ENCODE results near the gene DPH6. TPM values are rescaled to one million over a fixed set of nuclear protein-coding genes. Genes with fewer than 3 reads are reported as not detected.
"Not testable (repeated sequence)": the region's sequence is repeated elsewhere in the genome, so short reads cannot be mapped to it uniquely, and the experiment has no call there.

Gene DPH6
- total and polyA plus RNA-seq, 3 experiments from 2014 or later: 9.6 to 17.0 (median 11.4) TPM

DNA sequence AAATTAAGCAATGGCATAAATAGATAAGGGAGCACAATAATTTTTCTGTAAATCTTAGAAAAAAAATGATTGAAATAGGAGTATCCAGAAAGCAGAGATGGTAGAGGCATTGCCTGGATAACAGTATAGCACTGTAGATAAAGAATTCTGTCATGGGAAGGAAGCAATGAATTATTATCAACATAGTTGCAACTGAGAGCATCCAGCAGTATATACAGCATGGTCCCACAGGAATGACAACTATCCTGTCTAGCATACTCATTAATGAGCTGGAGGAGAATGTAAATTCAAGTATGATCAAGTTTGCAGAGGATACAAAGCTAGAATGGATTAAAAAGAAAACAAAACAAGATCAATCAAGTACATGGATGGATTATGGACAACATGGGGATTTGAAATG lies 90.8 kb downstream of the DPH6 start:
- POLR2A ChIA-PET: no interaction called here
- DNase-seq: no peak
- no peaks in the 10 kb centered on the region for H3K27me3 ChIP-seq (ENCODE audit: insufficient read depth, low read length, poor library complexity, severe bottlenecking)
- no peak overlapping the region for H3K27ac ChIP-seq (ENCODE audit: low read depth, low read length)
- H3K36me3 Mint-ChIP-seq: peaks cover 2 to 16% (median 6%) of the 10 kb centered on the region in 3 donors
- H3K9me3 ChIP-seq (ENCODE audit: low read length): no peaks in the 10 kb centered on the region
- no peak overlapping the region for H3K4me3 Mint-ChIP-seq
- H3K36me3 ChIP-seq (ENCODE audit: insufficient read depth, low read length): no peaks in the 10 kb centered on the region
- H3K27ac Mint-ChIP-seq: no peak overlapping the region
- no peak overlapping the region for H3K4me3 ChIP-seq (ENCODE audit: low read length)
- no peaks in the 10 kb centered on the region for H3K4me1 Mint-ChIP-seq
- CTCF ChIA-PET: no interaction called here
- H3K9me3 Mint-ChIP-seq: no peaks in the 10 kb centered on the region
- H3K4me1 ChIP-seq (ENCODE audit: insufficient read depth, low read length): no peaks in the 10 kb centered on the region
- no peaks in the 10 kb centered on the region for H3K27me3 Mint-ChIP-seq

DNA sequence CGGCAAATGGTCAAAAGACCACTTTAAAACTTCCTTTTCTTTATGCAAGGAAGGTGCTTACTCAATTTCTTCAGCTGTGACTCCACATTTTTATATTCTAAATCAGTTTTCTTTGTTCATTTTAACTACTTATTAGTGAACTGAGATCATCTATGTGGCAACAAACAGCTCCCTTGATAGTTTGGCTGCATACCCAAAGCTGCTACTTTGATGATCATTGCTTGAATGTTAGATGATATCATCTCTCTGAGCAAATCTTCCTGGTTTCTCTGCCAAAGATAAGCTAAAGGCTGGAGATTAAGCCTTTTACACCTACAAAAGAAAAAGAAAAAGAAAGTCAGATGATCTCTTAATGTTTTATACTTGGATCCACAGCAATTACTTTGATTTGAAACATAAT lies 95.5 kb downstream of the DPH6 start:
- ChIA-PET POLR2A (no interaction called here), CTCF (no interaction called here)
- no peaks in the 10 kb centered on the region for H3K9me3 Mint-ChIP-seq
- Histone ChIP-seq H3K4me3 (ENCODE audit: low read length) (no peak overlapping the region), H3K27me3 (ENCODE audit: insufficient read depth, low read length, poor library complexity, severe bottlenecking) (no peaks in the 10 kb centered on the region), H3K4me1 (ENCODE audit: insufficient read depth, low read length) (no peaks in the 10 kb centered on the region), H3K36me3 (ENCODE audit: insufficient read depth, low read length) (no peaks in the 10 kb centered on the region), H3K27ac (ENCODE audit: low read depth, low read length) (no peak overlapping the region), H3K9me3 (ENCODE audit: low read length) (no peaks in the 10 kb centered on the region)
- no peaks in the 10 kb centered on the region for H3K27me3 Mint-ChIP-seq
- DNase-seq: no peak
- H3K36me3 Mint-ChIP-seq: peaks cover 6 to 26% (median 20%) of the 10 kb centered on the region in 3 donors
- H3K27ac Mint-ChIP-seq: no peak overlapping the region
- H3K4me3 Mint-ChIP-seq: no peak overlapping the region
- no peaks in the 10 kb centered on the region for H3K4me1 Mint-ChIP-seq

DNA sequence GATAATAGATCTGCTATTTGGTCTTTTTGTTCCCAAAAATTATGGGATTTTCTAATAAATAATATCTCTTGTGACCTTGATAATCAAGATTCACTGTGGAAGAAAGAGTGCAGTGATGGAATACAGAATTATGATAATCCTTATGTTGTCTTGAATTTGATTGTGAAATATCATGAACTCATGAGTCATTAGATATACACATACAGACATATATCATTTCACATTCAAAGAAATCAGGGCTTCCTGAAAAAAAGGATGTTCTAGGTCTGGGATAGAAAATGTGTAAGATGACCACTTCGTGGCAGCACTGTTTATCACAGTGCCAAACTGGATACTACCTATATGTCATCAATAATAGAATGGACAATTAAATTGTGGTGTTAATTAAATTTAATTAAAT lies 97.7 kb downstream of the DPH6 start:
- Histone ChIP-seq H3K9me3 (ENCODE audit: low read length) (no peaks in the 10 kb centered on the region), H3K4me1 (ENCODE audit: insufficient read depth, low read length) (no peaks in the 10 kb centered on the region), H3K4me3 (ENCODE audit: low read length) (no peak overlapping the region), H3K36me3 (ENCODE audit: insufficient read depth, low read length) (no peaks in the 10 kb centered on the region), H3K27ac (ENCODE audit: low read depth, low read length) (no peak overlapping the region), H3K27me3 (ENCODE audit: insufficient read depth, low read length, poor library complexity, severe bottlenecking) (no peaks in the 10 kb centered on the region)
- DNase-seq: no peak
- CTCF ChIA-PET: interaction anchor here (1.6 kb wide), 1 partner anchor 14 kb away, joined by 3 read pairs; no protein-coding TSS in a partner anchor
- Mint-ChIP-seq H3K4me1 (no peaks in the 10 kb centered on the region), H3K27ac (no peak overlapping the region), H3K4me3 (no peak overlapping the region), H3K27me3 (no peaks in the 10 kb centered on the region), H3K36me3 (peaks cover 6 to 23% (median 20%) of the 10 kb centered on the region in 3 donors), H3K9me3 (no peaks in the 10 kb centered on the region)
- POLR2A ChIA-PET: no interaction called here

DNA sequence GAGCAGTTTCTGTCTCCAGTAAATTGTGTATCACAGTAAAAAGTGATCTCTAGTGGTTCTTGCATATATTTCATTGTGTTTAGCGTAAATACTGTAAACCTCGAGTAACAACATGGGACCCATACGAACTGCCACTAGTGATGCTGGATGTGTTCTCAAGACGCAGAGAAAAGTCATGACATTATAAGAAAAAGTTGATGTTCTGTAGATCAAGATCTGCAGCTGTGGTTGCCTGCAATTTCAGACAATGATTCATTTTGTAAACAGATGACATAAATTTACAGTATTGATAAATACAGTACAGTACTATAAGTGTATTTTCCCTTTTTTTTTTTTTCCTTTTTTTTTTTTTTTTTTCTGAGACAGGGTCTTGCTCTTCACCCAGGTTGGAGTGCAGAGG lies 100.1 kb downstream of the DPH6 start:
- Histone ChIP-seq H3K9me3 (ENCODE audit: low read length) (no peaks in the 10 kb centered on the region), H3K27ac (ENCODE audit: low read depth, low read length) (no peak overlapping the region), H3K4me1 (ENCODE audit: insufficient read depth, low read length) (no peaks in the 10 kb centered on the region), H3K4me3 (ENCODE audit: low read length) (no peak overlapping the region), H3K36me3 (ENCODE audit: insufficient read depth, low read length) (no peaks in the 10 kb centered on the region), H3K27me3 (ENCODE audit: insufficient read depth, low read length, poor library complexity, severe bottlenecking) (no peaks in the 10 kb centered on the region)
- Mint-ChIP-seq H3K4me3 (no peak overlapping the region), H3K4me1 (no peaks in the 10 kb centered on the region), H3K27me3 (no peaks in the 10 kb centered on the region), H3K27ac (no peak overlapping the region), H3K9me3 (peaks cover 0 to 2% (median 0%) of the 10 kb centered on the region in 5 donors), H3K36me3 (peaks cover 6 to 27% (median 21%) of the 10 kb centered on the region in 3 donors)
- ChIA-PET CTCF (no interaction called here), POLR2A (no interaction called here)
- no peak for DNase-seq

DNA sequence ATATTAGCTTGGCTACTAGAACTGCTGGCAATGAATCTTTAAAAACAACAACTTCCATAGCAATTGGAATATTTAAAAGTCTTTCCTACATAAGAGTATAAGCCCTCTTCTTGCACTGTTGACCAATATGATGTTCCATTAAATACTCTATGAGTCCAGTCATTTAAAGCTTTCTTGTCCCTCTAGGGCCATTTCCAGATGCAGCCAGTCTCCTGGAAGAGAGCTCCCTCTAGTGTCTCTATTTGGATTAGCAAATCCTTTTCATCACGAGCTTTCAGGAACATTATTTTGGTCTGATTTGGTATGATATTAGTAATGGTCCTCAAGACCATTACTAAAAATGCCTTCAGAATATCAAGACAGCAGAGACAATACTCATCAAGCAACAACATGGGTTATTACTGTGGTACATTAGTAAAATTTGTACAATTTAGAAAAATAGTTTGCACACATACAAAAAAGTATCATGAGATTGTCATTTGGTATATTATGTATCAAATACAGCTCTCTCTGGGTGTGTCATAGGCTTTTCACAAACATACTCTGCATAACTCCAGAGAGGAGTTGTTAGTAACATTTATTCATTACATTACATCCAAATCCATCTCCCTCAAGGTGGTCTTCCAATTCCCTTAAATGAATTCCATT lies 101.3 kb downstream of the DPH6 start:
- H3K27ac ChIP-seq (ENCODE audit: low read depth, low read length): no peak overlapping the region
- DNase-seq: no peak
- H3K4me1 ChIP-seq (ENCODE audit: insufficient read depth, low read length): no peaks in the 10 kb centered on the region
- H3K27me3 Mint-ChIP-seq: no peaks in the 10 kb centered on the region
- ChIA-PET POLR2A (no interaction called here), CTCF (interaction anchor here (0.5 to 1.9 kb wide), 4 partner anchors 10 to 475 kb away, joined by 3 to 10 read pairs (median 4); partner anchors contain the start of gene AQR)
- H3K36me3 Mint-ChIP-seq: peaks cover 6 to 32% (median 20%) of the 10 kb centered on the region in 3 donors
- no peaks in the 10 kb centered on the region for H3K4me1 Mint-ChIP-seq
- H3K4me3 Mint-ChIP-seq: no peak overlapping the region
- H3K9me3 Mint-ChIP-seq: peaks cover 0 to 4% (median 2%) of the 10 kb centered on the region in 5 donors
- no peaks in the 10 kb centered on the region for H3K27me3 ChIP-seq (ENCODE audit: insufficient read depth, low read length, poor library complexity, severe bottlenecking)
- no peak overlapping the region for H3K4me3 ChIP-seq (ENCODE audit: low read length)
- H3K36me3 ChIP-seq (ENCODE audit: insufficient read depth, low read length): no peaks in the 10 kb centered on the region
- H3K27ac Mint-ChIP-seq: peak overlapping the region in 1 of 8 donors; percentile 20
- H3K9me3 ChIP-seq (ENCODE audit: low read length): no peaks in the 10 kb centered on the region

DNA sequence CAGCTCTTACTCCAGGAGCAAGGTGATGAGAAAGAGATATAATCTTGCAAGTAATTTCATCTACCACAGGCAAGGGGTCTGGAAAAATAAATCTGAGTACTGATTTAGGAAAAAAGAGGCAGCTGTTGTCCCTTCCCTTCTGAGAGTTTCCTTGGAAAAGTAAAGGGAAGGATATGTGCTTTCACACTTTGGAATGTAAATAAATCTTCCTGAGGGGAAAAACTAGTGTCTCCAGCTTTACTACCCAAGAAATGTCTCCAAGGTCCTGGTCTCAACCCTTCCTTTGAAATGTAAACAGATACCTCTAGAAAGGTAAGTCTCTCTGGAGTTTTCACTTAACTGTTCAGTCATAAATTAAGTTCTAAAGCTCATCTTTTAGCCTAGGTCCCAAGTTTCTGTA lies 102.6 kb downstream of the DPH6 start:
- no peak for DNase-seq
- ChIA-PET POLR2A (no interaction called here), CTCF (interaction anchor here (1.4 to 1.9 kb wide), 2 partner anchors 9 to 364 kb away, joined by 4 to 10 read pairs; no protein-coding TSS in a partner anchor)
- Histone ChIP-seq H3K9me3 (ENCODE audit: low read length) (no peaks in the 10 kb centered on the region), H3K36me3 (ENCODE audit: insufficient read depth, low read length) (no peaks in the 10 kb centered on the region), H3K4me3 (ENCODE audit: low read length) (no peak overlapping the region), H3K4me1 (ENCODE audit: insufficient read depth, low read length) (no peaks in the 10 kb centered on the region), H3K27me3 (ENCODE audit: insufficient read depth, low read length, poor library complexity, severe bottlenecking) (no peaks in the 10 kb centered on the region), H3K27ac (ENCODE audit: low read depth, low read length) (no peak overlapping the region)
- H3K4me1 Mint-ChIP-seq: no peaks in the 10 kb centered on the region
- no peak overlapping the region for H3K4me3 Mint-ChIP-seq
- no peak overlapping the region for H3K27ac Mint-ChIP-seq
- peaks cover 0 to 4% (median 2%) of the 10 kb centered on the region in 5 donors for H3K9me3 Mint-ChIP-seq
- H3K27me3 Mint-ChIP-seq: no peaks in the 10 kb centered on the region
- H3K36me3 Mint-ChIP-seq: peaks cover 4 to 31% (median 17%) of the 10 kb centered on the region in 3 donors

DNA sequence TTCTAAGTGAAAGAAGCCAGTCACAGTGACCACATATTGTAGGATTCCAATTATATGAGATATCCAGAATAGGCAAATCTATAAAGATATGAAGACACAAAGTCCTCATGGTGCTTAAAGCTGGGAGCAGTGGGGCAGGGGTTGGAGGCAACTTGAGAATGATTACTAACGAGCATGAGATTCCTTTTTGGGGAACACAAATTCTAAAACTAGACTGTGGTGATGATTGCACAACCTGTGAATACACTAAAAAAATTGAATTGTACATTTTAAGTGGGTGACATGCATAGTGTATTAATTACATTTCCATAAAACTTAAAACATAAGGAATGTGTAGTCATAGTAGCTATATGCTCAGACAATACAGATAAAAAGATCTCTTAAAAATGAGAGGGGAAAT lies 103.2 kb downstream of the DPH6 start:
- Mint-ChIP-seq H3K9me3 (peaks cover 0 to 4% (median 2%) of the 10 kb centered on the region in 5 donors), H3K4me3 (no peak overlapping the region), H3K4me1 (no peaks in the 10 kb centered on the region), H3K27me3 (no peaks in the 10 kb centered on the region), H3K36me3 (peaks cover 9 to 33% (median 19%) of the 10 kb centered on the region in 3 donors), H3K27ac (peak overlapping the region in 1 of 8 donors; percentile 21)
- POLR2A ChIA-PET: no interaction called here
- Histone ChIP-seq H3K4me1 (ENCODE audit: insufficient read depth, low read length) (no peaks in the 10 kb centered on the region), H3K27me3 (ENCODE audit: insufficient read depth, low read length, poor library complexity, severe bottlenecking) (no peaks in the 10 kb centered on the region), H3K36me3 (ENCODE audit: insufficient read depth, low read length) (no peaks in the 10 kb centered on the region), H3K9me3 (ENCODE audit: low read length) (no peaks in the 10 kb centered on the region), H3K4me3 (ENCODE audit: low read length) (no peak overlapping the region), H3K27ac (ENCODE audit: low read depth, low read length) (no peak overlapping the region)
- no peak for DNase-seq
- CTCF ChIA-PET: no interaction called here

DNA sequence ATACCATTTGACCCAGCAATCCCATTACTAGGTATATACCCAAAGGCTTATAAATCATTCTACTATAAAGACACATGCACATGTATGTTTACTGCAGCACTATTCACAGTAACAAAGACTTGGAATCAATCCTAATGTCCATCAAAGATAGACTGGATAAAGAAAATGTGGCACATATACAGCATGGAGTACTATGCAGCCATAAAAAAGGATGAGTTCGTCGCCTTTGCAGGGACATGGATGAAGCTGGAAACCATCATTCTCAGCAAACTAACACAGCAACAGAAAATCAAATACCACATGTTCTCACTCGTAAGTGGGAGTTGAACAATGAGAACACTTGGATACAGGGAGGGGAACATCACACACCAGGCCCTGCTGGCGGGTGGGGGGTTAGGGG lies 104.7 kb downstream of the DPH6 start:
- H3K27me3 ChIP-seq (ENCODE audit: insufficient read depth, low read length, poor library complexity, severe bottlenecking); H3K36me3 ChIP-seq (ENCODE audit: insufficient read depth, low read length); CTCF ChIA-PET; H3K27ac ChIP-seq (ENCODE audit: low read depth, low read length); H3K4me3 Mint-ChIP-seq; POLR2A ChIA-PET; H3K27ac Mint-ChIP-seq; H3K4me1 ChIP-seq (ENCODE audit: insufficient read depth, low read length); H3K4me3 ChIP-seq (ENCODE audit: low read length); H3K9me3 Mint-ChIP-seq; DNase-seq; H3K9me3 ChIP-seq (ENCODE audit: low read length); H3K4me1 Mint-ChIP-seq; H3K27me3 Mint-ChIP-seq: not testable (repeated sequence)
- H3K36me3 Mint-ChIP-seq: peaks cover 9 to 37% (median 14%) of the 10 kb centered on the region in 3 donors

Measured in CD8-positive, alpha-beta memory T cell (primary cell).